NCI-H2196 treated with DMSO at 0.1 percent for 48 hours (cell line): Measurements from ENCODE around the gene LRRC31.

Experiments
- DNase-seq: peaks from one replicate; lab custom pipeline; 2025; ENCODE audit not compliant: unreplicated experiment; lab: John Stamatoyannopoulos, UW

LRRC31 gene

DNA sequence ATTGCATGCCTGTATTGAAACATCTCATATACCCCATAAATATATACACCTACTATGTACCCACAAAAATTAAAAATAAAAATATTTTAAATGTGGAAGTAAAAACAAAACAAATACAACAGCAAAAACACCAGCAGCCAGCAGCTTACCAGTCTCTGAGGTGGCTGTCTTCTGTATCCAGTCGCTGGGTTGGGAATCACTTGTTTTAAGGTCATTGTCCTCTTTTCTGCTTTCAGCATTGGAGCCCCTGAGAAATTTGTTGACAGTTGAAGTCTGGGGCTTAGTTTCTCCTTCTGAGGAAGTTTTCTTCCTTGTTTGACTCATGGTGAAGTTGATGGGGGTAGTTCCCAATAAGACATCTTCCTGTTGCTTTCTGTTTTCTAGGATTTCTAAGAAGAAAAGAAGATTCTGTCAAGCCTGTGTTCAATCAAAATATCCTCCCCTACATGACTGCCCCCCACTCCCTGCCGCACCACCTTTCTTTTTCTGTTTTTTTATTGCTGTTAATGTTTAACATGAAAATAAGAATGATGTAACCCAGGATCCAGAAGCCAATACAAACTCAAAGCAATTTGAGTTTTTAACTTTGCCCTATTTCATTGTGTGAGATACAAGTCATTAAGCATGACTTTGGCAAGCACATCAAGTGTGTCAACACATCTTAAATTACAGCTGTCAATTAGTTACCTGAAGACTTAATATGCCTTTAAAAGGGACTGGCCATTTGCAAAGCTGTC, at the start of gene LRRC31:
Gene LRRC31 (minus strand): TSS at position 452 of the 737 bp plus-strand sequence. CDS start 128 bp downstream, at position 324.
- no peak for DNase-seq

GRCh38 chr3:169914321-169914720, 44.6 kb upstream of the LRRC31 start:
- no peak for DNase-seq

DNA sequence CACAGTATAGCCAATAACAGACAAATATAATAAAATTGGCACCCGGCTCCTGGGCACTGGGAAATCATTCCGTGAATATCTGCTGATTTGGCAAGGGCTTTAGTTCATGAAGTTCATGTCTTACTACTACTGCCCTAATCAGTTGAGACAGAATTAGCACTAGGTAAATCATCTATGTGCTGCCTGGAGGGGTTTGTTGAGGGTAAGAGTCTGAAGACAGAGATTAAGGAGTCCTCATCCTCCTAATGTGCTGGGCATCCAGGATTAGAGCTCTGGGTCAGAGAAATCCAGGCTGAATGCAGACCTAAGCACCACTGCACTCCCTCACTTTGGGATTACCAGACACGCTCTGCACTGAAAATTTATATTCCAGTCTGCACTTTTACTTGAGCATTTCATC, 43.6 kb upstream of the LRRC31 start:
- no peak for DNase-seq

- no peak for DNase-seq
Observed at GRCh38 chr3:169911272-169911671, 41.5 kb upstream of the LRRC31 start, which contains the start of gene SAMD7. Gene SAMD7, plus strand, starts transcription at chr3:169911572. Its CDS starts 7,927 bp downstream, at chr3:169919499.

DNA sequence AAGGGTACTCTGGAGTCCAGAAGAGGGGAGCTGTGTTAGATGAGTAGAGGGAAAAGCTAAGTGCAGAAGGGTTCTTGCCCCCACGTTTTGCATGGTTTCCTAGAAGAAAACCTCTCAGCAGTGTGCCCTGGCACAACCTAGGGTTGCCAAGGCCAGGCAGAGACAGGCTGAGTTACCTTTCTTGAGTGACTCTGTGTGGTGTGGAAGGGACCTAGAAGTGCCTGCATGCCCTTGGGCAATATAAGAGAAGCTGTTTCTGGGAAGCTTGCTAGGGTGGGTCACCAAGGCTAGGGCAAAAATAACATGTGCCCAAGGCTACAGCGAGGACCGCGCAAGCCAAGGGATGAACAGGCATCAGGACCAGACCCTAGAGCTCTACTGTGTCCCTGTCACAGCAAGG, 38.2 kb upstream of the LRRC31 start:
- no peak for DNase-seq

DNA sequence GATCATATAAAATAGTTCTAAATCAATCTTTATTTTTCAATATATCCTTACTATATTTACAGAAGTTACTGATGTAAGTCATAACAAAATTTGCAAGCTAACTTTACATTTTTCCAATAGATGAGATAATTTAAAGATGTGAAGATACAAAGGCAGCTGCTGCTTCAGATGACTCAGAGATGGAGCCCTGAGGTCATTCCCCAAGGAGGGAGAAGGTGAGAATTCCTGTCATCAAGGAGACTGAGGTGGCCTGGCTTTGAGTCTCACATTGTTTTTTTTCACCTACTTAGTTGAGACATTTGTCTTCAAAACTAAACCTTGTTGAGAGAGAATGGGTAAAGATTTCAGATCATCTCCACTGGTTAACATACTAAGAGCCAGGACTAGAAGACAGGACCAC, 37.7 kb upstream of the LRRC31 start:
- DNase-seq, result no peak

GRCh38 chr3:169905404-169905803, 35.7 kb upstream of the LRRC31 start:
- no peak for DNase-seq

- DNase-seq, result no peak
Observed at GRCh38 chr3:169901453-169901852, 31.7 kb upstream of the LRRC31 start.

- no peak for DNase-seq
Observed at GRCh38 chr3:169897284-169897683, 27.5 kb upstream of the LRRC31 start.

DNA sequence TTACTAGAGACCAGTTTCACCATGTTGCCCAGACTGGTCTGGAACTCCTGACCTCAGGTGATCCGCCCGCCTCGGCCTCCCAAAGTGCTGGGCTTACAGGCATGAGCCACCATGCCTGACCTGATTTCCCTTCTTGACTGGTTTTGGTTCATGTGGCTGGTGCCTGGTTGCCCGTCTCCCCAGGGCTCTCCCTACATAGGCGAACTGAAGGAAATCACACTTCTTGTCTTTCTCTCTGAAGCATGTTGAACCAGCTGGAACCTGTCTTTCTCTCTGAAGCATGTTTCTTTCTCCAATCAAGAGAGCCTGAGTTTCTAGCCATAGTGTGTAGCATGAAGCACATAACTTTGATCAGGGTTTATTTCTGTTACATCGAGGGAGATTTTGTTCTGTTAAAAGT, 25.3 kb upstream of the LRRC31 start:
- DNase-seq, result no peak

- no peak for DNase-seq
Observed at GRCh38 chr3:169894110-169894509, 24.4 kb upstream of the LRRC31 start.

DNA sequence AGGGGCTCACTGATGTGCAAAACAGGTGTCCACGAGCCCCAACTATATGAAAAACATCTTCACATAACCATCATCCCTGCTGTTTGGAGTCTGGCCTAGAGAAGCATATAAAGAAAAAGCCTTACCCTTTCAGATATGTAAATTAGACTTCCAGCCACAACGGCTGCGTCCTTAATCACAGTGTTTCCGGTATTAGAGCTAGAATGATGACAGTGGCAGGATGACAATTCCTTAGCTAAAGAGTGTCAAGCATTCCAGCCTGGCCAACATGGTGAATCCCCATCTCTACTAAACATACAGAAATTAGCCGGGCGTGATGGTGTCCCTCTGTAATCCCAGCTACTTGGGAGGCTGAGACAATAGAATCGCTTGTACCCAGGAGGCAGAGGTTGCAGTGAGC, 22.2 kb upstream of the LRRC31 start:
- DNase-seq, result no peak

DNA sequence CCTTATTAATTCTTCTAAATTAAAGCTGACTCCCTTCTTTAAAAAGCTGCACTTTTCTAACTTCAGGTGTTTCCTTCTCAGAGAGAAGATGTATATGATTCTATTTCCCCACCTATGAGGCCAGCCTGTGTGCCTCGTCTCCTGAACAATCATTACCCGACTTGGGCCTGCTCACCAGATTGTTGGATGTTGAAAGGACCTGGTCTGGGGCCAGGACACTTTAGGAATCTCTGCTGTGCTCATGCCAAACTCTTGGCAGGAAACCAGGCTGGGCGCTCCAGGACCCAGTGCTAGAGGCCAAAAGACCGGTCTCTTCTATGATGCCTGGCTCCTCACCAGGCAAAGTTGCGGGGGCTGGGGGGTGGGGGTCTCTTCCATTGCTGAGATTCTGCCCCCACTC, 16.9 kb upstream of the LRRC31 start:
- DNase-seq, result peak; percentile 34

- no peak for DNase-seq
Observed at GRCh38 chr3:169880576-169881250, 11.0 kb upstream of the LRRC31 start.

GRCh38 chr3:169879845-169880575, 10.3 kb upstream of the LRRC31 start:
- no peak for DNase-seq

DNA sequence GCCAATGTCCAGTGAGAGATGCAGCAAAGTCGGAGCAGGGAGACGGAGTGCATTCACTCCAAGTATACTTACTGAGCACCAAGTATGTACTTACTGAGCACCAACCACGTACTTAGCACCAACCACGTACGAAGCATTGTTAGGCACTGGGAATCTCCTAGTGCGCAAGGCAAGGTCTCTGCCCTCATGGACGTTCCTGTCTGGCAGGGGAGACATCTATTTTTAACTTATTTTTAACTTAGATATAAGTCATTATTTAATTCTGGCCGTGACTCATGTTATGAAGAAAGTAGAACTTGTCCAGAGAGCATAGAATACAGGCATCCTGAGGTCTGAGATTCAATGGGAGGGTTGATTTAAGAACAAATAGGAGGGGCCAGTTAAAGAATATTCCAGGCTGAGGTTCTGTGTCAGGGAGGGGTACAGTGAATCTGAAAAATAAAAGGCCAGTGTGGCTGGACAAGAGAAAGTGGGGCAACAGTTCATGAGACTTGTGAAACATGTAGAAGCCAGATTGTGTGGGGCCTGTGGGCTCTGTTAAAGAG, 9.3 kb upstream of the LRRC31 start:
- DNase-seq, result no peak

GRCh38 chr3:169871129-169871886, 1.6 kb upstream of the LRRC31 start:
- DNase-seq, result no peak

- no peak for DNase-seq
Observed at GRCh38 chr3:169868369-169868768, 1.4 kb downstream of the LRRC31 start.

DNA sequence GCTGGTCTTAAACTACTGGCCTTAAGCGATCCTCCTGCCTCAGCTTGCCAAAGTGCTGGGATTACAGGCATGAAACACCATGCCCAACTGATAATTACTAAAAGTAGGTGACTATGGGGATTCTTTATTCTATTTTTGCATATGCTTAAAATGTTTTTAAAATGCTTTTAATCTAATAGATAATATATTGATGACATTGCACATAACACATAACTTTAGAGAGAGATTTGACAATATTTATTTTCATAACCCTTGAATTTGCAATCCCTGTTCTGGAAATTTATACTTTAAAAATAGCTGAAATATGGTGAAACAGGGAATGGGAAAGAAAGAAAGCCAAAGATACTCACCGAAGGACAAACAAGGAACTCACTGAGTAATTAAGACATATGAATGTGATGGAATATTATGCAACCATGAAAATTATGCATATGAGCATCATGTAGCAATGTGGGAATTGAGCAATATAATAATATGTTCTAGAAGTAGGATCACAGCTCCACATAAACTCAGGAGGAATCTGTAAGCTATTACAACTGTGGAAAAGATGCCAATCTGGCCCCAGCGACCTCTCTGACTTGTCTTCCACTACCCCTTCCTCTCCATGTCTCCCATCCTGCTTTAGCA, 2.0 kb downstream of the LRRC31 start:
- DNase-seq, result no peak

DNA sequence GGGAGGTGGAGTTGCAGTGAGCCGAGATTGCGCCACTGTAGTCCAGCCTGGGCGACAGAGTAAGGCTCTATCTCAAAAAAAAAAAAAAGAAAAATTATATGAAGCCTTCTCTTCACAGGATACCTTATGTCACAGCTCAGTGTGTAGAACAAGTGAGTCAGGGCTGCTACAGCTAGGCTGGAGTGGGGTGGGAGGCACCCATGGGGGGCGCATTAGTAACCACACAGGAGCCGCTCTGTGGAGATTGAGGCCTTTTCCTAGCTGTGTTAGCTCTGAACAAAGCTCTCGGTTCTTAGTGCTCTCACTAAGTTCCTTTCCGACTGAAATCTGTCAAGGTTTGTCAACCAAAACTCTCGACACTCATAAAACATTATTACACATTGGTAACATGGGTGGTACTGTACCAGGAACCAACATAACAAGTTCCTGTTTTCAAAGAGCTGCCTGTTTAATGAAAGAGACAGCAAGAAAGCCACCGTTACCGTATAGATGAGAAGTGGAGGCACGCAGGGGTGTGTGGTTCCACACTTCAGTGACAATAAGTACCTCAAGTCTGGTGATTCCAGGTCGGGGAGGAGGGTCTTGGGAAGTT, 4.5 kb downstream of the LRRC31 start:
- DNase-seq, result no peak
